Activated T-cell treated with anti-CD3 and anti-CD28 coated beads, Interleukin-2, amount 50 U/mL, for 4 hours (primary cell): ENCODE data around the gene BAIAP2L1. TPM values are rescaled to one million over a fixed set of nuclear protein-coding genes. Genes with fewer than 3 reads are reported as not detected.
"Not testable (repeated sequence)": the region's sequence is repeated elsewhere in the genome, so short reads cannot be mapped to it uniquely, and the experiment has no call there.

ENCODE experiments used
- ATAC-seq, 2 donors: fragments of 200-7000 bp; cut with Tn5 transposase; one replicate each; pipeline ENCODE4 v1.10.0; 2021
- DNase-seq: peaks from one replicate; pipeline ENCODE4 v3.0.0-alpha.2; 2020
- H3K27me3 Mint-ChIP-seq: one replicate; pipeline ENCODE4 v1.8.0; 2021; ENCODE audit warnings: low read depth, mixed read lengths
- H3K36me3 Mint-ChIP-seq: one replicate; pipeline ENCODE4 v1.8.0; 2022; ENCODE audit warnings: mixed read lengths; ENCODE audit not compliant: insufficient read depth
- H3K4me1 Mint-ChIP-seq: one replicate; pipeline ENCODE4 v1.8.0; 2021; ENCODE audit warnings: low read depth, mixed read lengths
- H3K4me3 Mint-ChIP-seq: one replicate; pipeline ENCODE4 v1.8.0; 2021; ENCODE audit warnings: mild to moderate bottlenecking, moderate library complexity, mixed read lengths
- H3K9me3 Mint-ChIP-seq: one replicate; pipeline ENCODE4 v1.8.0; 2021; ENCODE audit warnings: mixed read lengths
- total RNA-seq, 3 donors: library from RNA; stranded (reverse); gene quantifications; one replicate each; pipeline ENCODE4 v1.2.1, GENCODE V29; 2021

BAIAP2L1 gene, protein sequence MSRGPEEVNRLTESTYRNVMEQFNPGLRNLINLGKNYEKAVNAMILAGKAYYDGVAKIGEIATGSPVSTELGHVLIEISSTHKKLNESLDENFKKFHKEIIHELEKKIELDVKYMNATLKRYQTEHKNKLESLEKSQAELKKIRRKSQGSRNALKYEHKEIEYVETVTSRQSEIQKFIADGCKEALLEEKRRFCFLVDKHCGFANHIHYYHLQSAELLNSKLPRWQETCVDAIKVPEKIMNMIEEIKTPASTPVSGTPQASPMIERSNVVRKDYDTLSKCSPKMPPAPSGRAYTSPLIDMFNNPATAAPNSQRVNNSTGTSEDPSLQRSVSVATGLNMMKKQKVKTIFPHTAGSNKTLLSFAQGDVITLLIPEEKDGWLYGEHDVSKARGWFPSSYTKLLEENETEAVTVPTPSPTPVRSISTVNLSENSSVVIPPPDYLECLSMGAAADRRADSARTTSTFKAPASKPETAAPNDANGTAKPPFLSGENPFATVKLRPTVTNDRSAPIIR
- total RNA-seq = 1 to 10 TPM in 1 of 3 donors, under 1 TPM in 2; 0.34 to 1.2 (median 0.56) TPM

DNA sequence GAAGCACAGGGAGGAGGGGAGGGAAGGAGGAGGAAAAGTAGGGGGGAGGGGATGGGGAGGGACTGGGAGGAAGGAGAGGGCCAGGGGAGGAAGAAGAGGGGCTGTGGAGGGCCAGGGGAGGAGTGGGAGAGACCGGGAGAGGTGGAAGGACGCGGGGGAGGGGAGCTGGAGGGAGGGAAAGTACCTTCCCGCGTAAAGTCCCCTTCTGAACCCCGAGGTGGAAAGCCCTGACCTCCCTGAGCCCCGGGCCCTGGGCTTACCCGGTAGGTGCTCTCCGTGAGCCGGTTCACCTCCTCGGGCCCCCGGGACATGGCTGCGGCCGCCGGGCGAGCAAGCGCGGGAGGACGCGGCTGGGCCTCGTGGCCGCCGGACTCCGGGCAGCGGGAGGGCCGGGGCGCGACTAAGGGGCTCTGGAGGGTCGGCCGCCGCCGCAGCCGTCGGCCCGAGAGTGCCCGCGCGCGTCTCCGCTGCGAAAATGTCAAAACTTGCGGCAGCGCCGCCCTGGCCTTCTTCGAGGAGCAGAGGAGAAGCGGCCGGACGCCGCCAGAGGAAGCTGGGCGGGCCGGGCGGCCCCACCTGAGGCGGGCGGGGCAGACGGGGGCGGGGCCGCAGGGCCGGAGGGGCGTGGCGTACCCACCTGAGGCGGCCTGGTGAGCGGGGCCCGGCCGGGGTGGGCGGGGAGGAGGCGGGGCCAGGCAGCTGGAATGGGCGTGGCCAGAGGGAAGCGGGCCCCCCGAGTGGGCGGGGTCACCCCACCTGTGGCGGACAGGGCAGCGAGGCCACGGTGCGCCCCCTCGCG, at the start of gene BAIAP2L1:
BAIAP2L1 (minus strand) TSS at position 549 of the 799 bp plus-strand sequence; CDS start at position 311, 238 bp downstream.
- H3K36me3 Mint-ChIP-seq = no peaks in the 10 kb centered on the region
- H3K27me3 Mint-ChIP-seq = peaks cover 21% of the 10 kb centered on the region
- H3K9me3 Mint-ChIP-seq = no peaks in the 10 kb centered on the region
- peak; percentile 84 to 91 for ATAC-seq
- DNase-seq = peak; percentile 82
- H3K4me1 Mint-ChIP-seq = peaks cover 6% of the 10 kb centered on the region
- H3K4me3 Mint-ChIP-seq = peak within 1 kb of the TSS; percentile 59

DNA sequence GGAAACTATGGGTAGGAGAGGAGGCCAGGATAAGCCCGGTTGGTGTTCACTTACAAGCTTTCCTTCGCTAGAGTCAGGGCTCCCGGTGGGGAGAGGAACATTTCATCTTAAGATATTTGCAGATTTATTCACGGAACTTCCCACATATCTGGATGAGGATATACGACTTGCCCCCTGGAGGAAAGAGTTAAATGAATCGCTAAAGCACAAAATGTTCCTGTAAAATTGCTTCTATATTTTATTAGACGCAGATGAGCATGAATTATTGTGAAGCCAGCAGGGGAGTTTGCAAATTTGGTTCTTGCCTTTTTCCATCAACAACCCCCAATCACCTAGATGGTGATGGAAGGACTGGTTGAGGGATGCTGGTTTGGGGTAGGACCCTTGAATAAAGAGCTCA, 47.9 kb upstream of the BAIAP2L1 start:
- no peak overlapping the region for H3K4me3 Mint-ChIP-seq
- ATAC-seq (no peak), DNase-seq (no peak)
- H3K36me3 Mint-ChIP-seq = no peaks in the 10 kb centered on the region
- peaks cover 4% of the 10 kb centered on the region for H3K9me3 Mint-ChIP-seq
- H3K27me3 Mint-ChIP-seq = peaks cover 5% of the 10 kb centered on the region
- no peaks in the 10 kb centered on the region for H3K4me1 Mint-ChIP-seq

DNA sequence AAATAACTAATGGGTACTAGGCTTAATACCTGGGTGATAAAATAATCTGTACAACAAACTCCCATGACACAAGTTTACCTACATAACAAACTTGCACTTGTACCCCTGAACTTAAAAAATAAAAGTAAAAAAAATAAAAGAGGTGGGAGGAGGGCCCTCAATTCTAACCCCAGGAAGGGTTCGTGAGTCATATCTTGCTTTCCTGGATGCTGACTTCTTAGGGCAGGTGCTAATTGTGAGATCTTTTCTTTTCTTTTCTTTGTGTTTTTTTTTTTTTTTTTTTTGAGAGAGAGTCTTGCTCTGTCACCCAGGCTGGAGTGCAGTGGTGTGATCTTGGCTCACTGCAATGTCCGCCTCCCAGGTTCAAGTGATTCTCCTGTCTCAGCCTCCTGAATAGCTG, 40.1 kb upstream of the BAIAP2L1 start:
- H3K4me1 Mint-ChIP-seq, ATAC-seq, H3K9me3 Mint-ChIP-seq, DNase-seq, H3K36me3 Mint-ChIP-seq, H3K4me3 Mint-ChIP-seq: not testable (repeated sequence)
- H3K27me3 Mint-ChIP-seq = peaks cover 14% of the 10 kb centered on the region

DNA sequence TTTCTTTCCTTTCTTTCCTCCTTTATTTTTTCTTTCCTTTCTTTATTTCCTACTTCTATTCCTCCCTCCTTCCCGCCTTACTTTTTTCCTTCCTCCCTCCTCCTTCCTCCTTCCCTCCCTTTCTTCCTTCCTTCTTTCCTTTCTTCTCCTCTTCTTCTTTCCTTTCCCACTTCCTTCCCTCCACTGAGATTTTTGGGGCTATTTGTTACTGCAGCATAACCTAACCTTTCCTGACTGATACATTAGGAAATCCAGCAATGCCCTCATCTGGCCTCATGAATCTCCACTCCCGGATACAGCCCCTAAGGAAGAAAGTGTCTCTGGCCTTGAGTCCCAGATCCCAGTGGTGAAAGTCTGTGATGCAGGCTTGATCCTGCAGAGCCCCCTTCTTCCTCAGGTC, 38.6 kb upstream of the BAIAP2L1 start:
- H3K4me1 Mint-ChIP-seq = peaks cover 4% of the 10 kb centered on the region
- DNase-seq = no peak
- peaks cover 7% of the 10 kb centered on the region for H3K9me3 Mint-ChIP-seq
- H3K36me3 Mint-ChIP-seq = no peaks in the 10 kb centered on the region
- no peak for ATAC-seq
- peaks cover 12% of the 10 kb centered on the region for H3K27me3 Mint-ChIP-seq
- H3K4me3 Mint-ChIP-seq = no peak overlapping the region

DNA sequence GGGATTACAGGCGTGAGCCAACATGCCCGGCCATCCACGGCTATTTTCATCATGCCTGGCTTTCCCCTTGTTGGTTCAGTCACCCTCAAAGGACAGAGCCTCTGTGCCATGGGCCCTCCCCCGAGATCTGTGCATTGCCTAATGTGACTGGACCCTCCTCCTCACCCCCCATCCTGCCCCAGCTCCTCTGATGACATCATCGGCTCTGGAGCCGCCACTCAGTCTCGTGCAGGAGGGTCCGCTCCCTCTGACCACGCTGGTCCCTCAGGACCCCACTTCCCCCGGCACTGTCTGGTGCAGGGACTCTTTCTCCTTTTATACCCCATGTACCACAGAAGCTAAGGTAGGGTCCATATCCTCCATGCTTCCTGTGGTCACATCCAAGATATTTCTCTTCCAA, 33.2 kb upstream of the BAIAP2L1 start:
- ATAC-seq = no peak
- Mint-ChIP-seq H3K36me3 (no peaks in the 10 kb centered on the region), H3K4me3 (no peak overlapping the region)

DNA sequence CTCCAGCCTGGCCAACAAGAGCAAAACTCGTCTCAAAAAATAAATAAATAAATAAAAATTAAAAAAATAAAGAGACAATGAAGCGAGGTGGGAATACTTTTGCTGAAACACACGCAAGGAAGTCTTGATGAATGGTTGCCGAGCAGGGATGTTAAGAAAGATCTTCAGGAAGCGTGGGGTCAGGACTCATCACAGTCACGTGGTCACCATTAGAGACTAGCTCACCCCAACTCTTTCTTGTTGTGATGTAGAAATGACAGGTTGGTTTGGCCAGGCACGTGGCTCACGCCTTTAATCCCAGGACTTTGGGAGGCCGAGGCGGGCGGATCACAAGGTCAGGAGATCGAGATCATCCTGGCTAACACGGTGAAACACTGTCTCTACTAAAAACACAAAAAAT, 28.9 kb upstream of the BAIAP2L1 start:
- no peak for DNase-seq
- ATAC-seq = no peak
- H3K4me1 Mint-ChIP-seq = no peaks in the 10 kb centered on the region
- H3K9me3 Mint-ChIP-seq = no peaks in the 10 kb centered on the region
- peaks cover 10% of the 10 kb centered on the region for H3K27me3 Mint-ChIP-seq
- no peak overlapping the region for H3K4me3 Mint-ChIP-seq
- H3K36me3 Mint-ChIP-seq = no peaks in the 10 kb centered on the region

More for the DNA sequence above, 33.2 kb upstream of the BAIAP2L1 start:
- H3K4me1 Mint-ChIP-seq = peaks cover 4% of the 10 kb centered on the region
- H3K9me3 Mint-ChIP-seq = no peaks in the 10 kb centered on the region
- peaks cover 6% of the 10 kb centered on the region for H3K27me3 Mint-ChIP-seq
- no peak for DNase-seq

DNA sequence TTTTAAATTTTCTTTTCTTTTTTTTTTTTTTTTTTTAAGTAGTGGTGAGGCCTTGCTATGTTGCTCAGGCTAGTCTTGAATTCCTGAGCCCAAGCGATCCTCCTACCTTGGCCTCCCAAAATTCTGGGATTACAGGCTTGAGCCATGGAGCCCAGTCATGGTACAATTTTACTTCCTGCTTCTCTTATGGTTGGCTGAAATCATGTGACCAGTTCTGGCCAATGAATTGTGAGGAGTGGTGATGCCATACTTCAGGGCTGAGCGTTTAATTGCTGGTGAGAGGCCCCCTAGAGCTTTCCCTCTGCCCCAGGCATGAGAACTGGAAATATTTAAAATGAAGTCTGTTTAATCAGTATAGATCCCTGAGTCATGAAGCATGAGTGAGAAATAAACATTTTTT, 22.2 kb upstream of the BAIAP2L1 start:
- H3K27me3 Mint-ChIP-seq = peaks cover 19% of the 10 kb centered on the region
- no peak for DNase-seq
- no peak overlapping the region for H3K4me3 Mint-ChIP-seq
- H3K9me3 Mint-ChIP-seq = no peaks in the 10 kb centered on the region
- no peaks in the 10 kb centered on the region for H3K36me3 Mint-ChIP-seq
- ATAC-seq = no peak
- H3K4me1 Mint-ChIP-seq = no peaks in the 10 kb centered on the region

DNA sequence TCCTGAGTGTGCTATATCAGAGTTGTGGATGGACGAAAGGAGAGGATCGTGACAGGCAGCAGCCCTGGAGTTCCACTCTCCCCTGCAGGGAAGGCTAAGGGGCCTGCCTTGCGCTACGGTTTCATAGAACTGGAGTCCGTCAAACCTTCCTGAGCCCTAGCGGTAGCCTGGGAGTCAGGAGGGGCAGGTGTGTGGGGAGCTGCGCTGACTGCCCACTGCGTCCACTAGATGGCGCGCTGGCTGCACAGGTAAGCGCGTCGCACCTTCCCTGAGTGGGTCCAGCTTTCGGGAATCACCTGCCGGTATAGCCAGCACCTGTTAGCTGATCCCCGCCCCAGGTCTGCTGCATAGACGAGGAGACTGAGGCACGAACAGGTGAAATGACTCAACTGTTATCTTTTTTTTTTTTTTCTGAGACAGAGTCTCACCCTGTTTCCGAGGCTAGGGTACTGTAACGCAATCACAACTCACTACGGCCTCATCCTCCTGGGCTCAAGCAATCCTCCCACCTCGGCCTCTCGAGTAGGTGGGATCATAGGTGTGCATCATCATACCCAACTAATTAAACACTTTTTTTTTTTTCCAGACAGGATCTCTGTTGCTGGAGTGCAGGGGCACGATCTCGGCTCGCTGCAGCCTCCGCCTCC, 20.2 kb upstream of the BAIAP2L1 start:
- Mint-ChIP-seq H3K4me1 (no peaks in the 10 kb centered on the region), H3K27me3 (peaks cover 19% of the 10 kb centered on the region), H3K36me3 (no peaks in the 10 kb centered on the region), H3K4me3 (no peak overlapping the region), H3K9me3 (no peaks in the 10 kb centered on the region)
- ATAC-seq (peak; percentile 69 to 70), DNase-seq (peak; percentile 59)

DNA sequence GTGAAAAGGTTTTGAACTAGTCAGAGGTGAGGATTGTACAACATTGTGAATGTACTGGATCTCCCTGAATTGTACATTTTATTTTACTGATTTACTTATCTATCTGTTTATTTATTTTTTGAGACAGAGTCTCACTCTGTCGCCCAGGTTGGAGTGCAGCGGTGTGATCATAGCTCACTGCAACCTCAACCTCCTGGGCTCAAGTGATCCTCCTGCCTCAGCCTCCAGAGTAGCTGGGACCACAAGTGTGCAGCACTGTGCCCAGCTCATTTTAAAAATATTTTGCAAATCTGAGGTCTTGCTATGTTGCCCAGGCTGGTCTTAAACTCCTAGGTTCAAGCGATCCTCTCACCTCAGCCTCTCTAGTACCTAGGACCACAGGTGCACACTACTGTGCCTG, 19.1 kb upstream of the BAIAP2L1 start:
- H3K36me3 Mint-ChIP-seq, DNase-seq, ATAC-seq, H3K4me1 Mint-ChIP-seq, H3K9me3 Mint-ChIP-seq, H3K4me3 Mint-ChIP-seq: not testable (repeated sequence)
- peaks cover 13% of the 10 kb centered on the region for H3K27me3 Mint-ChIP-seq

DNA sequence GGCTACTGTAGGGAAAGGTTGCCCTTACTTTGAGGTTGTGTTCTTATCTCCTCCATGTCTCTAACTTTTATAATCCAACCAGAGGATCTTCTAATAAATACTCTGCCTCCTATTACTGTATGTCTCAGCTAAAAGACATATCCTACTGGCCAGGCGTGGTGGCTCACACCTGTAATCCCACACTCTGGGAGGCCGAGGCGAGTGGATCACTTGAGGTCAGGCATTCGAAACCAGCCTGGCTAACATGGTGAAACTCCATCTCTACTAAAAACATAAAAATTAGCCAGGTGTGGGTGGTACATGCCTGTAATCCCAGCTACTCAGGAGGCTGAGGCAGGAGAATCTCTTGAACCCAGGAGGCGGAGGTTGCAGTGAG, 18.4 kb upstream of the BAIAP2L1 start:
- H3K4me1 Mint-ChIP-seq, H3K36me3 Mint-ChIP-seq, DNase-seq, H3K4me3 Mint-ChIP-seq, H3K9me3 Mint-ChIP-seq, ATAC-seq: not testable (repeated sequence)
- peaks cover 11% of the 10 kb centered on the region for H3K27me3 Mint-ChIP-seq

DNA sequence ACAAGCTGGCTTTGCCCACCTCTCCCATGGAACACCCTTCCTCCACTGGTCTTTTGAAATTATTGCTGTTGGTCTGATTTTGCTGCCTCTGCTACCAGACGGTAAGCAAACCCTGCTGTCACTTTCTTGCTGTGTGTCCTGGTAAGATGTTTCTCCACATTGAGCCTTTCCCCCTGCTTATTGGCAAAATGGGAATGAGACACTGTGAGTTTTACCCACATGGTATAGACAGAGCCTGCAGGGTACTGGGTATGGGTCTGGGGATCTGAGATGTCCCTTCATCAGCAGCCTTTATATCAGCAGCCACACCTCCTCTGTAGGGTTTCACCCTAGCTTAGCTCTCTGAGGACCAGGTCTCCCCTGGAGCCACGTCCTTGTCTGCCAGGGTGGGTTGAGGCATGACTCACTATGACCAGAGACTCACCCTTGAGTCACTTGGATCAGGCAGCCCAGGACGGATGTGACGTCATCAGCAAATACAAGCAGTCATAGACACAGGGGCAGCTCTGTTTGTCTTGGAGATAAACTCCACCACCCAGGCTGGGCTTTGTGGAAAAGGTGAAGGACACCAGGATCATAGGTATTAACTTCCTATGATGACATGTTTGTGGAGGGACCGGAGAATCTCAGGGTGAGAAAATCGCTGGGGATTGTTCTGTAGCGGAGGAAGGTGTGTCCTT, 17.9 kb upstream of the BAIAP2L1 start:
- H3K36me3 Mint-ChIP-seq = no peaks in the 10 kb centered on the region
- H3K4me3 Mint-ChIP-seq = no peak overlapping the region
- ATAC-seq = peak; percentile 79 to 90
- no peaks in the 10 kb centered on the region for H3K4me1 Mint-ChIP-seq
- H3K9me3 Mint-ChIP-seq = no peaks in the 10 kb centered on the region
- peaks cover 11% of the 10 kb centered on the region for H3K27me3 Mint-ChIP-seq
- DNase-seq = no peak

DNA sequence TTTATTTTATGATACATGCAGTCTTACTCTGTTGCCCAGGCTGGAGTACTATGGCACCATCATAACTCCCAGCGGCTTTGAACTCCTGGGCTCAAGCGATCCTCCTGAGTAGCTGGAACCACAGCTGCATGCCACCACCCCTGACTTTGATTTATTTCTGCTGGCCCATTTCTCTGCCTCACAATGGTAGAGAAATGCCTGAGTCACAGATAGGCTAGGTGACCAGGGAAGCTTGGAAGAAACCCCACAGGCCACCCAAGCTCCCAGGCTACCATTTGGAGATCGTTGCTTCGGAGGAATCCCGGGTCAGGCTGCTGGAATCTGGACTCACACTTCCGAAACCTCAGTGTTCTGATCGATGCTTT, 17.4 kb upstream of the BAIAP2L1 start:
- no peak for ATAC-seq
- H3K36me3 Mint-ChIP-seq = no peaks in the 10 kb centered on the region
- H3K4me1 Mint-ChIP-seq = no peaks in the 10 kb centered on the region
- no peaks in the 10 kb centered on the region for H3K9me3 Mint-ChIP-seq
- DNase-seq = no peak
- H3K4me3 Mint-ChIP-seq = no peak overlapping the region
- H3K27me3 Mint-ChIP-seq = peaks cover 11% of the 10 kb centered on the region

DNA sequence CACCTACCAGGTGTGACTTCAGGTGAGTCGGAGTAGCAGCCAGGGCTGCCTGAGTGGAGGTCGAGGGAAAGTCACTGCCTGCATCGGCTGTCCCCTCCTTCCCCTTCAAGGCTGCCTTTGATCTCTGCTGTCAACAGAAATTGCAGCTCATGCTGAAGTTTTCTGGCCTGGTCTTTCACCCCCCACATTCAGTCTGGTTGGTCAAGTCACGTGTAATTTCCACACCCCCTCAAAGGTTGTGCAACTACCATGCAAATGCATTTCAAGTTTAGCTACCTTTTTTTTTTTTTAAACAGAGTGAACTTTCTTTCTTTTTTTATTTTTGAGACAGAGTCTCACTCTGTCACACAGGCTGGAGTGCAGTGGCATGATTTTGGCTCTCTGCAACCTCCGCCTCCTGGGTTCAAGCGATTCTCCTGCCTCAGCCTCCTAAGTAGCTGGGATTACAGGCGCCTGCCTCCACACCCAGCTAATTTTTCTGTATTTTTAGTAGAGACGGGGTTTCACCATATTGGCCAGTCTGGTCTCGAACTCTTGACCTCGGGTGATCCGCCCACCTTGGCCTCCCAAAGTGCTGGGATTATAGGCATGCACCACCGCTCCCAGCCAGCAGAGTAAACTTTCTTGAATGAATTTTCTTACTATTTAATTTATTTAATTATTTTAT, 16.8 kb upstream of the BAIAP2L1 start:
- not testable (repeated sequence) for DNase-seq, ATAC-seq, H3K4me1 Mint-ChIP-seq, H3K9me3 Mint-ChIP-seq, H3K4me3 Mint-ChIP-seq, H3K36me3 Mint-ChIP-seq
- peaks cover 11% of the 10 kb centered on the region for H3K27me3 Mint-ChIP-seq
